ENCODE results near the gene ZBTB7C.

- no peak for TF ChIP-seq POLR2AphosphoS5 (IDR thresholded peaks at IDR 0.05)
- TF ChIP-seq CTCF (IDR thresholded peaks at IDR 0.05) = no peak
- no peak for TF ChIP-seq EP300 (IDR thresholded peaks at IDR 0.05)
Measured at GRCh38 chr18:48274301-48274700, 134.9 kb downstream of the ZBTB7C start.
